Right cardiac atrium (tissue), 5 donors: ENCODE data around the gene PHF8. TPM values are rescaled to one million over a fixed set of nuclear protein-coding genes. Genes with fewer than 3 reads are reported as not detected.

Experiments
- ATAC-seq, 2 donors: fragments of 200-7000 bp; cut with Tn5 transposase; one replicate each; pipeline versions ENCODE4 v1.8.0 to v1.9.1; 2020; ENCODE audit warnings: moderate library complexity in 2 of 2, mild to moderate bottlenecking in 1 of 2
- DNase-seq, 3 donors: peaks; one replicate each; pipeline ENCODE4 v3.0.0-alpha.2; 2020
- H3K27ac ChIP-seq: one replicate; pipeline ENCODE4 v1.5.1; 2013; ENCODE audit warnings: mild to moderate bottlenecking, low read length, control low read depth, moderate library complexity
- H3K27me3 ChIP-seq: one replicate; pipeline ENCODE4 v1.6.1; 2013; ENCODE audit not compliant: control insufficient read depth, insufficient read depth
- H3K4me1 ChIP-seq: one replicate; pipeline ENCODE4 v1.6.1; 2013; ENCODE audit warnings: low read length; ENCODE audit not compliant: control insufficient read depth, insufficient read depth
- H3K4me3 ChIP-seq: one replicate; pipeline ENCODE4 v1.5.1; 2013; ENCODE audit warnings: low read length, control low read depth
- H3K9me3 ChIP-seq: one replicate; pipeline ENCODE4 v1.6.1; 2013; ENCODE audit warnings: low read length; ENCODE audit not compliant: control insufficient read depth
- WGBS: extraction: QIAGEN DNeasy Blood & Tissue Kit; methylation state at CpG from one replicate; pipeline ENCODE4 v1.1.7; 2013; 5-methylcytosine and 5-hydroxymethylcytosine counted together
- intact Hi-C, 4 donors: fragments of 100-400 bp; cut with DNase I; formaldehyde crosslinking; loops; one replicate each; pipeline versions ENCODE4 v1.11.0 to v1.14.0; 2022 to 2023
- long read RNA-seq, 4 donors: library from polyadenylated mRNA; unstranded; transcript quantifications; one replicate each; pipeline ENCODE4 v2.0.0, GENCODE V29; 2020 to 2021
- polyA plus RNA-seq: library from polyadenylated mRNA; stranded (reverse); fragments of 200-250 nt; gene quantifications from one replicate; pipeline ENCODE4 v1.2.3, GENCODE V29; 2013
- total RNA-seq, 4 donors: library from RNA; stranded (reverse); fragmentation: NEBNext Ultra II Directional; extraction: Animal tissue kit (Norgen Biotek cat#: 25700); gene quantifications; one replicate each; pipeline ENCODE4 v1.2.1, GENCODE V29; 2021
- donor health status: healthy with polysubstance abuse.
- donor health status: DM: no; HTN: yes; CAD: no.
- donor health status: DM: no; HTN: no; CAD: no.
- donor health status: DM: no; HTN: yes; CAD: no; lungs with severe emphysema.
- donor health status: DM: yes; HTN: yes; CAD: no.

PHF8 gene
- total RNA-seq (10 to 100 TPM; 13.4 to 13.8 (median 13.6) TPM), polyA plus RNA-seq (6.0 TPM)
- long read RNA-seq, donor 1, partial matches to known transcripts, result 1 of 3 reads
- long read RNA-seq, donor 1, other reads (novel, unspliced or antisense), result 2 of 3 reads
- long read RNA-seq, donor 2, partial matches to known transcripts, result 1 of 1 reads
- long read RNA-seq, donor 2, other reads (novel, unspliced or antisense), result 0 of 1 reads
- long read RNA-seq, donor 3, partial matches to known transcripts, result 8 of 11 reads
- long read RNA-seq, donor 3, other reads (novel, unspliced or antisense), result 3 of 11 reads
- long read RNA-seq, donor 4, partial matches to known transcripts, result 0 of 2 reads
- long read RNA-seq, donor 4, other reads (novel, unspliced or antisense), result 1 of 2 reads

- Histone ChIP-seq H3K27ac (peak within 1 kb of the TSS; percentile 97), H3K9me3 (no peaks in the 10 kb centered on the region), H3K4me3 (peak within 1 kb of the TSS; percentile 66), H3K4me1 (no peaks in the 10 kb centered on the region), H3K27me3 (no peaks in the 10 kb centered on the region)
- intact Hi-C loops, result no loop called here
- DNase-seq (peak; percentile 95 to 98 (median 98)), ATAC-seq (peak; percentile 96 to 97)
- WGBS, result under 1% methylated on average over 66 of the region's 66 CpGs
Observed at GRCh38 chrX:54044126-54044876, at the start of gene PHF8. Gene PHF8 (minus strand): TSS chrX:54044473. CDS start chrX:54042728, 1,745 bp downstream.

GRCh38 chrX:54093571-54093970 is 49.3 kb upstream of the PHF8 start:
- H3K4me1 ChIP-seq, result no peaks in the 10 kb centered on the region
- ATAC-seq (no peak), DNase-seq (no peak)
- 86% methylated on average over 2 of the region's 2 CpGs for WGBS
- H3K27me3 ChIP-seq, result no peaks in the 10 kb centered on the region
- no peaks in the 10 kb centered on the region for H3K9me3 ChIP-seq
- intact Hi-C loops, result no loop called here
- no peak overlapping the region for H3K4me3 ChIP-seq
- no peak overlapping the region for H3K27ac ChIP-seq

- WGBS, result 100% methylated on average over 1 of the region's 1 CpG
- no peaks in the 10 kb centered on the region for H3K27me3 ChIP-seq
- H3K27ac ChIP-seq, result no peak overlapping the region
- intact Hi-C loops, result no loop called here
- no peaks in the 10 kb centered on the region for H3K9me3 ChIP-seq
- H3K4me1 ChIP-seq, result no peaks in the 10 kb centered on the region
- DNase-seq, result no peak
- H3K4me3 ChIP-seq, result no peak overlapping the region
- ATAC-seq, result no peak
Observed at GRCh38 chrX:54093159-54093558, 48.9 kb upstream of the PHF8 start.

GRCh38 chrX:54090880-54091279 is 46.6 kb upstream of the PHF8 start:
- Histone ChIP-seq H3K4me1 (no peaks in the 10 kb centered on the region), H3K9me3 (no peaks in the 10 kb centered on the region), H3K4me3 (no peak overlapping the region), H3K27me3 (no peaks in the 10 kb centered on the region), H3K27ac (no peak overlapping the region)
- no peak for ATAC-seq
- 94% methylated on average over 2 of the region's 2 CpGs for WGBS
- intact Hi-C loops, result no loop called here
- no peak for DNase-seq

GRCh38 chrX:54089191-54089590 is 44.9 kb upstream of the PHF8 start:
- Histone ChIP-seq H3K27me3 (no peaks in the 10 kb centered on the region), H3K4me1 (no peaks in the 10 kb centered on the region), H3K27ac (no peak overlapping the region), H3K4me3 (no peak overlapping the region), H3K9me3 (no peaks in the 10 kb centered on the region)
- WGBS, result 69% methylated on average over 2 of the region's 2 CpGs
- DNase-seq (no peak), ATAC-seq (no peak)
- intact Hi-C loops, result no loop called here

GRCh38 chrX:54087661-54088060 is 43.4 kb upstream of the PHF8 start:
- intact Hi-C loops, result no loop called here
- Histone ChIP-seq H3K9me3 (no peaks in the 10 kb centered on the region), H3K27me3 (no peaks in the 10 kb centered on the region), H3K4me1 (no peaks in the 10 kb centered on the region), H3K4me3 (no peak overlapping the region), H3K27ac (no peak overlapping the region)
- no peak for ATAC-seq
- DNase-seq, result no peak
- WGBS, result 86% methylated on average over 4 of the region's 4 CpGs

- Histone ChIP-seq H3K4me3 (no peak overlapping the region), H3K27ac (no peak overlapping the region), H3K4me1 (no peaks in the 10 kb centered on the region), H3K9me3 (no peaks in the 10 kb centered on the region), H3K27me3 (no peaks in the 10 kb centered on the region)
- WGBS, result 97% methylated on average over 6 of the region's 6 CpGs
- DNase-seq (no peak), ATAC-seq (no peak)
- intact Hi-C loops, result no loop called here
Observed at GRCh38 chrX:54085666-54086065, 41.4 kb upstream of the PHF8 start.

GRCh38 chrX:54076903-54077302 is 32.6 kb upstream of the PHF8 start:
- DNase-seq (no peak), ATAC-seq (no peak)
- H3K9me3 ChIP-seq, result no peaks in the 10 kb centered on the region
- intact Hi-C loops, result no loop called here
- H3K4me3 ChIP-seq, result no peak overlapping the region
- H3K4me1 ChIP-seq, result no peaks in the 10 kb centered on the region
- 92% methylated on average over 2 of the region's 2 CpGs for WGBS
- H3K27ac ChIP-seq, result no peak overlapping the region
- H3K27me3 ChIP-seq, result no peaks in the 10 kb centered on the region

GRCh38 chrX:54074826-54075225 is 30.6 kb upstream of the PHF8 start:
- no peak overlapping the region for H3K4me3 ChIP-seq

GRCh38 chrX:54067766-54068165 is 23.5 kb upstream of the PHF8 start:
- 65% methylated on average over 2 of the region's 2 CpGs for WGBS
- Histone ChIP-seq H3K9me3 (no peaks in the 10 kb centered on the region), H3K4me3 (no peak overlapping the region), H3K4me1 (no peaks in the 10 kb centered on the region), H3K27ac (no peak overlapping the region), H3K27me3 (no peaks in the 10 kb centered on the region)
- intact Hi-C loops, result no loop called here
- no peak for DNase-seq
- no peak for ATAC-seq

More at GRCh38 chrX:54074826-54075225, 30.6 kb upstream of the PHF8 start:
- intact Hi-C loops, result no loop called here
- H3K27me3 ChIP-seq, result no peaks in the 10 kb centered on the region
- no peaks in the 10 kb centered on the region for H3K9me3 ChIP-seq
- WGBS, result 97% methylated on average over 6 of the region's 6 CpGs
- H3K4me1 ChIP-seq, result no peaks in the 10 kb centered on the region
- ATAC-seq, result no peak
- no peak overlapping the region for H3K27ac ChIP-seq
- DNase-seq, result no peak

- no peak for ATAC-seq
Observed at GRCh38 chrX:54066841-54067240, 22.6 kb upstream of the PHF8 start.

More at GRCh38 chrX:54066841-54067240, 22.6 kb upstream of the PHF8 start:
- Histone ChIP-seq H3K4me3 (no peak overlapping the region), H3K9me3 (no peaks in the 10 kb centered on the region), H3K4me1 (no peaks in the 10 kb centered on the region), H3K27me3 (no peaks in the 10 kb centered on the region), H3K27ac (no peak overlapping the region)
- DNase-seq, result no peak
- intact Hi-C loops, result no loop called here
